HepG2 (cell line): Measurements from ENCODE around the gene TPD52L2. TPM values are rescaled to one million over a fixed set of nuclear protein-coding genes. Genes with fewer than 3 reads are reported as not detected.
A peak's percentile ranks its signal among the peaks of the same experiment; 100 is the strongest.

Source experiments
- CCAR2 ChIP-seq: fragments of 200-400 bp; formaldehyde crosslinking; optimal IDR thresholded peaks from 2 replicates; pipeline ENCODE3; 2018; ENCODE audit warnings: low read depth, mild to moderate bottlenecking, low read length, moderate library complexity
- CCDC6 ChIP-seq: sonication (generic); formaldehyde crosslinking; IDR thresholded peaks from 2 replicates; pipeline ENCODE4 v1.8.1; 2022; ENCODE audit warnings: mild to moderate bottlenecking, missing genetic modification reagents, moderate library complexity
- HNRNPL ChIP-seq: fragments of 200-400 bp; formaldehyde crosslinking; IDR thresholded peaks from 2 replicates; pipeline ENCODE4 v1.6.1; 2017; ENCODE audit warnings: mild to moderate bottlenecking, low read depth, low read length
- RBM22 ChIP-seq: fragments of 200-400 bp; formaldehyde crosslinking; optimal IDR thresholded peaks from 2 replicates; pipeline ENCODE3; 2017; ENCODE audit warnings: mild to moderate bottlenecking, low read length, moderate library complexity
- TEAD3 ChIP-seq: optimal IDR thresholded peaks from 2 replicates; pipeline ENCODE3; 2016; ENCODE audit warnings: borderline replicate concordance
- ZBTB7B ChIP-seq: sonication (generic); formaldehyde crosslinking; IDR thresholded peaks from 2 replicates; pipeline ENCODE4 v1.4.0; 2020; ENCODE audit warnings: missing genetic modification reagents
- ZNF329 ChIP-seq: sonication (generic); formaldehyde crosslinking; IDR thresholded peaks from 2 replicates; pipeline ENCODE4 v1.9.0; 2021; ENCODE audit warnings: low read depth, mild to moderate bottlenecking, missing genetic modification reagents
- ZNF496 ChIP-seq: sonication (generic); formaldehyde crosslinking; IDR thresholded peaks from 2 replicates; pipeline ENCODE4 v1.8.1; 2023; ENCODE audit warnings: mild to moderate bottlenecking, moderate library complexity, missing genetic modification reagents; ENCODE audit not compliant: insufficient replicate concordance
- ZNF768 ChIP-seq: sonication (generic); formaldehyde crosslinking; IDR thresholded peaks from 2 replicates; pipeline ENCODE4 v1.4.0; 2020; ENCODE audit warnings: missing genetic modification reagents
- ZSCAN29 ChIP-seq: sonication (generic); formaldehyde crosslinking; conservative IDR thresholded peaks from 2 replicates; pipeline ENCODE4 v1.4.0; 2020; ENCODE audit warnings: mild to moderate bottlenecking, missing genetic modification reagents
- polyA plus RNA-seq, 8 experiments: library from polyadenylated mRNA; depleted of rRNA in 3 of 8; stranded (reverse) in 7 of 8; unstranded in 1 of 8; fragments of >200 nt; fragmentation: Illumina TruSeq in 4 of 8; extraction: Trizol in 4 of 8; gene quantifications; 2 replicates each; pipeline versions ENCODE4 v1.2.1 to v1.2.3, GENCODE V29; 2011 to 2016; ENCODE audit warnings: low read depth in 4 of 8, missing spikeins in 1 of 8, mixed read lengths in 1 of 8; ENCODE audit not compliant: insufficient read depth in 1 of 8
- total RNA-seq, 5 experiments: library from RNA; depleted of rRNA; stranded (reverse); fragments of >200 nt; fragmentation: Illumina TruSeq; extraction: Trizol; gene quantifications; 2 replicates each; pipeline ENCODE4 v1.2.3, GENCODE V29; 2016; ENCODE audit warnings: low read depth in 1 of 5
- TF ChIP-seq, protein P1 (sequence below): IDR thresholded peaks from 2 replicates; pipeline ENCODE4 v1.4.0; 2020; ENCODE audit warnings: mild to moderate bottlenecking, missing genetic modification reagents
- TF ChIP-seq, protein P2 (sequence below): sonication (generic); formaldehyde crosslinking; IDR thresholded peaks from 2 replicates; pipeline ENCODE4 v1.9.0; 2021; ENCODE audit warnings: mild to moderate bottlenecking, missing genetic modification reagents
- TF ChIP-seq, protein P3 (sequence below): sonication (generic); formaldehyde crosslinking; conservative IDR thresholded peaks from 2 replicates; pipeline ENCODE4 v1.4.0; 2020; ENCODE audit warnings: missing genetic modification reagents
- TF ChIP-seq, protein P4 (sequence below), 2 experiments: sonication (generic) in 1 of 2; formaldehyde crosslinking in 1 of 2; IDR thresholded peaks; 2 replicates each; pipeline versions ENCODE4 v1.4.0 to v1.6.1; 2018 to 2020; ENCODE audit warnings: missing genetic modification reagents in 2 of 2, borderline replicate concordance in 1 of 2, low read depth in 1 of 2, mild to moderate bottlenecking in 1 of 2, missing biosample characterization in 1 of 2

The TPD52L2 gene
- total and polyA plus RNA-seq, 2 of the 13 experiments (the other 11 are each of a cell fraction or from before 2014, with no cell fraction given): 156 to 184 TPM

DNA sequence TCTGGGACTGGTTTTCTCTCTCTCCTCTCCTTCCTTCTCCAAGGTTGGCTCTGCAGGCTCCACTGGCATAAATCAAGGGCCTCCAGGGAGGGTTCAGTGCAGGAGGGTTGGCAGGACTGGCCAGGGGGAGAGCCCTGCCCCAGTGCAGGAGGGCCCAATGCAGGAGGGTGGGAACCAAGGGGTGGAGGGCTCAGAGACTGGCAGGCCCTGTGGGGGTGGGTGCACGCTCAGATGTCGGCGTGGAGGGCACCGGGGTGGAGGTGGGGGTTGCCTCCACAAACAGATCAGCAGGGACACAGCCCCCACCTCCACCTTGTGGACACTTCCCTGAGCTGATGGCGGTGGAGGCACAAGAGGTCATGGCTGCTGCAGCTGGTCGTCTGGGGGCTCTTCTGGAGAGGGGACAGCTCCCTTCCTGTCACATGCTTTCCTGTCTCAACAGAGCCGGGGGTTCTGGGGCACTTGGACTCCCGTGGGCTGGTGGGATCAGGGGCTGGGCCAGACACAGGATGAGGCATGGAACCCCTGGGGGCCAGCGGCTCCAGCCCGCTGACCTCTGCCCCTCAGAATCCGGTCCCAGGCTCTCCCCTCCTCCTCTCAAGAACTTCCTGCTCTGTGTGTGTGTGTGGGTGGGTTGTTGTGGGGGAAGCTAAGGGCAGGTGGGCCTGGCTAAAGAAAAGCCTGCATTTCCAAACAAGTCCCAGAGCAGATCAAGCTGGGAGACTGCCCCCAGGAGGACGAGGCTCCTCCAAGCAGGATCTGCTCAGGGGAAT, 6.5 kb upstream of the TPD52L2 start (continued):
- TF ChIP-seq, protein P1, sequence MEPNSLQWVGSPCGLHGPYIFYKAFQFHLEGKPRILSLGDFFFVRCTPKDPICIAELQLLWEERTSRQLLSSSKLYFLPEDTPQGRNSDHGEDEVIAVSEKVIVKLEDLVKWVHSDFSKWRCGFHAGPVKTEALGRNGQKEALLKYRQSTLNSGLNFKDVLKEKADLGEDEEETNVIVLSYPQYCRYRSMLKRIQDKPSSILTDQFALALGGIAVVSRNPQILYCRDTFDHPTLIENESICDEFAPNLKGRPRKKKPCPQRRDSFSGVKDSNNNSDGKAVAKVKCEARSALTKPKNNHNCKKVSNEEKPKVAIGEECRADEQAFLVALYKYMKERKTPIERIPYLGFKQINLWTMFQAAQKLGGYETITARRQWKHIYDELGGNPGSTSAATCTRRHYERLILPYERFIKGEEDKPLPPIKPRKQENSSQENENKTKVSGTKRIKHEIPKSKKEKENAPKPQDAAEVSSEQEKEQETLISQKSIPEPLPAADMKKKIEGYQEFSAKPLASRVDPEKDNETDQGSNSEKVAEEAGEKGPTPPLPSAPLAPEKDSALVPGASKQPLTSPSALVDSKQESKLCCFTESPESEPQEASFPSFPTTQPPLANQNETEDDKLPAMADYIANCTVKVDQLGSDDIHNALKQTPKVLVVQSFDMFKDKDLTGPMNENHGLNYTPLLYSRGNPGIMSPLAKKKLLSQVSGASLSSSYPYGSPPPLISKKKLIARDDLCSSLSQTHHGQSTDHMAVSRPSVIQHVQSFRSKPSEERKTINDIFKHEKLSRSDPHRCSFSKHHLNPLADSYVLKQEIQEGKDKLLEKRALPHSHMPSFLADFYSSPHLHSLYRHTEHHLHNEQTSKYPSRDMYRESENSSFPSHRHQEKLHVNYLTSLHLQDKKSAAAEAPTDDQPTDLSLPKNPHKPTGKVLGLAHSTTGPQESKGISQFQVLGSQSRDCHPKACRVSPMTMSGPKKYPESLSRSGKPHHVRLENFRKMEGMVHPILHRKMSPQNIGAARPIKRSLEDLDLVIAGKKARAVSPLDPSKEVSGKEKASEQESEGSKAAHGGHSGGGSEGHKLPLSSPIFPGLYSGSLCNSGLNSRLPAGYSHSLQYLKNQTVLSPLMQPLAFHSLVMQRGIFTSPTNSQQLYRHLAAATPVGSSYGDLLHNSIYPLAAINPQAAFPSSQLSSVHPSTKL (CRISPR knock-in tag): peak; percentile 60
- TF ChIP-seq CCAR2 (no peak), ZBTB7B (CRISPR knock-in tag) (peak; percentile 79), CCDC6 (CRISPR knock-in tag) (0 out of 2 replicates have a peak, but pooled peaks have one; percentile 65), ZSCAN29 (CRISPR knock-in tag) (peak; percentile 34; the same call in 1 of the 2 replicates), HNRNPL (peak; percentile 88), TEAD3 (CRISPR knock-in tag) (peak; percentile 51), ZNF496 (CRISPR knock-in tag) (no peak), ZNF329 (peak; percentile 67; the same call in 1 of the 2 replicates), RBM22 (peak; percentile 28), ZNF768 (peak; percentile 64; the same call in 1 of the 2 replicates)
- TF ChIP-seq, protein P2, sequence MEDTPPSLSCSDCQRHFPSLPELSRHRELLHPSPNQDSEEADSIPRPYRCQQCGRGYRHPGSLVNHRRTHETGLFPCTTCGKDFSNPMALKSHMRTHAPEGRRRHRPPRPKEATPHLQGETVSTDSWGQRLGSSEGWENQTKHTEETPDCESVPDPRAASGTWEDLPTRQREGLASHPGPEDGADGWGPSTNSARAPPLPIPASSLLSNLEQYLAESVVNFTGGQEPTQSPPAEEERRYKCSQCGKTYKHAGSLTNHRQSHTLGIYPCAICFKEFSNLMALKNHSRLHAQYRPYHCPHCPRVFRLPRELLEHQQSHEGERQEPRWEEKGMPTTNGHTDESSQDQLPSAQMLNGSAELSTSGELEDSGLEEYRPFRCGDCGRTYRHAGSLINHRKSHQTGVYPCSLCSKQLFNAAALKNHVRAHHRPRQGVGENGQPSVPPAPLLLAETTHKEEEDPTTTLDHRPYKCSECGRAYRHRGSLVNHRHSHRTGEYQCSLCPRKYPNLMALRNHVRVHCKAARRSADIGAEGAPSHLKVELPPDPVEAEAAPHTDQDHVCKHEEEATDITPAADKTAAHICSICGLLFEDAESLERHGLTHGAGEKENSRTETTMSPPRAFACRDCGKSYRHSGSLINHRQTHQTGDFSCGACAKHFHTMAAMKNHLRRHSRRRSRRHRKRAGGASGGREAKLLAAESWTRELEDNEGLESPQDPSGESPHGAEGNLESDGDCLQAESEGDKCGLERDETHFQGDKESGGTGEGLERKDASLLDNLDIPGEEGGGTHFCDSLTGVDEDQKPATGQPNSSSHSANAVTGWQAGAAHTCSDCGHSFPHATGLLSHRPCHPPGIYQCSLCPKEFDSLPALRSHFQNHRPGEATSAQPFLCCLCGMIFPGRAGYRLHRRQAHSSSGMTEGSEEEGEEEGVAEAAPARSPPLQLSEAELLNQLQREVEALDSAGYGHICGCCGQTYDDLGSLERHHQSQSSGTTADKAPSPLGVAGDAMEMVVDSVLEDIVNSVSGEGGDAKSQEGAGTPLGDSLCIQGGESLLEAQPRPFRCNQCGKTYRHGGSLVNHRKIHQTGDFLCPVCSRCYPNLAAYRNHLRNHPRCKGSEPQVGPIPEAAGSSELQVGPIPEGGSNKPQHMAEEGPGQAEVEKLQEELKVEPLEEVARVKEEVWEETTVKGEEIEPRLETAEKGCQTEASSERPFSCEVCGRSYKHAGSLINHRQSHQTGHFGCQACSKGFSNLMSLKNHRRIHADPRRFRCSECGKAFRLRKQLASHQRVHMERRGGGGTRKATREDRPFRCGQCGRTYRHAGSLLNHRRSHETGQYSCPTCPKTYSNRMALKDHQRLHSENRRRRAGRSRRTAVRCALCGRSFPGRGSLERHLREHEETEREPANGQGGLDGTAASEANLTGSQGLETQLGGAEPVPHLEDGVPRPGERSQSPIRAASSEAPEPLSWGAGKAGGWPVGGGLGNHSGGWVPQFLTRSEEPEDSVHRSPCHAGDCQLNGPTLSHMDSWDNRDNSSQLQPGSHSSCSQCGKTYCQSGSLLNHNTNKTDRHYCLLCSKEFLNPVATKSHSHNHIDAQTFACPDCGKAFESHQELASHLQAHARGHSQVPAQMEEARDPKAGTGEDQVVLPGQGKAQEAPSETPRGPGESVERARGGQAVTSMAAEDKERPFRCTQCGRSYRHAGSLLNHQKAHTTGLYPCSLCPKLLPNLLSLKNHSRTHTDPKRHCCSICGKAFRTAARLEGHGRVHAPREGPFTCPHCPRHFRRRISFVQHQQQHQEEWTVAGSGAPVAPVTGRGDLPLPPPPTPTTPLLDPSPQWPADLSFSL (CRISPR knock-in tag): no peak
- TF ChIP-seq, protein P3, sequence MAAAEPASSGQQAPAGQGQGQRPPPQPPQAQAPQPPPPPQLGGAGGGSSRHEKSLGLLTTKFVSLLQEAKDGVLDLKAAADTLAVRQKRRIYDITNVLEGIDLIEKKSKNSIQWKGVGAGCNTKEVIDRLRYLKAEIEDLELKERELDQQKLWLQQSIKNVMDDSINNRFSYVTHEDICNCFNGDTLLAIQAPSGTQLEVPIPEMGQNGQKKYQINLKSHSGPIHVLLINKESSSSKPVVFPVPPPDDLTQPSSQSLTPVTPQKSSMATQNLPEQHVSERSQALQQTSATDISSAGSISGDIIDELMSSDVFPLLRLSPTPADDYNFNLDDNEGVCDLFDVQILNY (CRISPR knock-in tag): no peak
- TF ChIP-seq, protein P4, sequence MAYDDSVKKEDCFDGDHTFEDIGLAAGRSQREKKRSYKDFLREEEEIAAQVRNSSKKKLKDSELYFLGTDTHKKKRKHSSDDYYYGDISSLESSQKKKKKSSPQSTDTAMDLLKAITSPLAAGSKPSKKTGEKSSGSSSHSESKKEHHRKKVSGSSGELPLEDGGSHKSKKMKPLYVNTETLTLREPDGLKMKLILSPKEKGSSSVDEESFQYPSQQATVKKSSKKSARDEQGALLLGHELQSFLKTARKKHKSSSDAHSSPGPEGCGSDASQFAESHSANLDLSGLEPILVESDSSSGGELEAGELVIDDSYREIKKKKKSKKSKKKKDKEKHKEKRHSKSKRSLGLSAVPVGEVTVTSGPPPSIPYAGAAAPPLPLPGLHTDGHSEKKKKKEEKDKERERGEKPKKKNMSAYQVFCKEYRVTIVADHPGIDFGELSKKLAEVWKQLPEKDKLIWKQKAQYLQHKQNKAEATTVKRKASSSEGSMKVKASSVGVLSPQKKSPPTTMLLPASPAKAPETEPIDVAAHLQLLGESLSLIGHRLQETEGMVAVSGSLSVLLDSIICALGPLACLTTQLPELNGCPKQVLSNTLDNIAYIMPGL (CRISPR knock-in tag; IDR thresholded peaks at IDR 0.05; ENCODE audit: borderline replicate concordance in 1 of 2, low read depth in 1 of 2): peak in 1 of 2 experiments; percentile 73; a peak in 3 of 4 replicates
